Skeletal muscle tissue (tissue), 4 donors: ENCODE data around the gene UBE2E1. TPM values are rescaled to one million over a fixed set of nuclear protein-coding genes. Genes with fewer than 3 reads are reported as not detected.

Experiments used
- H3K27ac ChIP-seq: one replicate; pipeline ENCODE4 v1.7.0; 2013; ENCODE audit warnings: mild to moderate bottlenecking, low read depth, low read length, inconsistent platforms
- H3K27me3 ChIP-seq, 3 donors: one replicate each; pipeline ENCODE4 v1.7.0; 2013; ENCODE audit warnings: low read length in 3 of 3; ENCODE audit not compliant: control insufficient read depth in 3 of 3, insufficient read depth in 3 of 3
- H3K36me3 ChIP-seq, 3 donors: one replicate each; pipeline ENCODE4 v1.7.0; 2013; ENCODE audit warnings: low read length in 3 of 3; ENCODE audit not compliant: control insufficient read depth in 3 of 3, insufficient read depth in 3 of 3
- H3K4me1 ChIP-seq, 3 donors: one replicate each; pipeline ENCODE4 v1.7.0; 2013; ENCODE audit warnings: low read length in 3 of 3, mild to moderate bottlenecking in 3 of 3; ENCODE audit not compliant: control insufficient read depth in 3 of 3, insufficient read depth in 3 of 3
- H3K4me3 ChIP-seq, 3 donors: one replicate each; pipeline ENCODE4 v1.7.0; 2013; ENCODE audit warnings: low read length in 3 of 3
- H3K9ac ChIP-seq, 3 donors: one replicate each; pipeline ENCODE4 v1.7.0; 2013; ENCODE audit warnings: low read length in 3 of 3, mild to moderate bottlenecking in 3 of 3, moderate library complexity in 2 of 3, low read depth in 1 of 3
- H3K9me3 ChIP-seq, 3 donors: one replicate each; pipeline ENCODE4 v1.7.0; 2013; ENCODE audit warnings: low read length in 3 of 3; ENCODE audit not compliant: control insufficient read depth in 3 of 3
- total RNA-seq: library from RNA; depleted of rRNA; stranded (reverse); fragments of >200 nt; gene quantifications from one replicate; pipeline ENCODE4 v1.2.3, GENCODE V29; 2014
- donor health status: Osteomylitis.

UBE2E1 gene
- total RNA-seq, 1 donor from 2014 or later = 83.0 TPM

GRCh38 chr3:23793528-23794134 lies 12.1 kb upstream of the UBE2E1 start:
- Histone ChIP-seq H3K9ac (no peak overlapping the region), H3K4me3 (no peak overlapping the region), H3K4me1 (no peaks in the 10 kb centered on the region), H3K27ac (no peak overlapping the region), H3K9me3 (no peaks in the 10 kb centered on the region), H3K27me3 (no peaks in the 10 kb centered on the region), H3K36me3 (no peaks in the 10 kb centered on the region)

- H3K27me3 ChIP-seq = no peaks in the 10 kb centered on the region
- H3K36me3 ChIP-seq = no peaks in the 10 kb centered on the region
- H3K4me1 ChIP-seq = no peaks in the 10 kb centered on the region
- H3K9ac ChIP-seq = no peak overlapping the region
- no peak overlapping the region for H3K4me3 ChIP-seq
- H3K9me3 ChIP-seq = no peaks in the 10 kb centered on the region
- no peak overlapping the region for H3K27ac ChIP-seq
Measured at GRCh38 chr3:23795096-23795495, 10.7 kb upstream of the UBE2E1 start.

GRCh38 chr3:23796518-23796917 lies 9.2 kb upstream of the UBE2E1 start:
- Histone ChIP-seq H3K9me3 (no peaks in the 10 kb centered on the region), H3K27me3 (no peaks in the 10 kb centered on the region), H3K9ac (no peak overlapping the region), H3K4me3 (no peak overlapping the region), H3K4me1 (no peaks in the 10 kb centered on the region), H3K27ac (no peak overlapping the region), H3K36me3 (no peaks in the 10 kb centered on the region)

GRCh38 chr3:23797491-23797890 lies 8.3 kb upstream of the UBE2E1 start:
- no peaks in the 10 kb centered on the region for H3K36me3 ChIP-seq
- no peaks in the 10 kb centered on the region for H3K27me3 ChIP-seq

GRCh38 chr3:23798456-23798855 lies 7.3 kb upstream of the UBE2E1 start:
- Histone ChIP-seq H3K27ac (no peak overlapping the region), H3K9ac (no peak overlapping the region), H3K27me3 (no peaks in the 10 kb centered on the region), H3K9me3 (no peaks in the 10 kb centered on the region), H3K4me3 (no peak overlapping the region), H3K36me3 (no peaks in the 10 kb centered on the region), H3K4me1 (no peaks in the 10 kb centered on the region)

More at GRCh38 chr3:23797491-23797890, 8.3 kb upstream of the UBE2E1 start:
- Histone ChIP-seq H3K9ac (no peak overlapping the region), H3K27ac (no peak overlapping the region), H3K4me1 (no peaks in the 10 kb centered on the region), H3K4me3 (no peak overlapping the region), H3K9me3 (no peaks in the 10 kb centered on the region)

GRCh38 chr3:23798876-23799275 lies 6.9 kb upstream of the UBE2E1 start:
- Histone ChIP-seq H3K4me1 (no peaks in the 10 kb centered on the region), H3K9me3 (no peaks in the 10 kb centered on the region), H3K9ac (no peak overlapping the region), H3K4me3 (no peak overlapping the region), H3K27ac (no peak overlapping the region), H3K27me3 (no peaks in the 10 kb centered on the region), H3K36me3 (no peaks in the 10 kb centered on the region)

- H3K4me1 ChIP-seq = no peaks in the 10 kb centered on the region
- H3K27ac ChIP-seq = no peak overlapping the region
- H3K27me3 ChIP-seq = no peaks in the 10 kb centered on the region
- no peaks in the 10 kb centered on the region for H3K9me3 ChIP-seq
- H3K9ac ChIP-seq = no peak overlapping the region
- no peak overlapping the region for H3K4me3 ChIP-seq
- no peaks in the 10 kb centered on the region for H3K36me3 ChIP-seq
Measured at GRCh38 chr3:23800731-23801130, 5.0 kb upstream of the UBE2E1 start.

- Histone ChIP-seq H3K9me3 (no peaks in the 10 kb centered on the region), H3K27me3 (no peaks in the 10 kb centered on the region), H3K4me3 (no peak overlapping the region), H3K9ac (no peak overlapping the region), H3K36me3 (no peaks in the 10 kb centered on the region), H3K27ac (no peak overlapping the region), H3K4me1 (peaks cover 14 to 21% (median 15%) of the 10 kb centered on the region in 3 donors)
Measured at GRCh38 chr3:23804441-23805209, 1.1 kb upstream of the UBE2E1 start.

GRCh38 chr3:23805210-23805632 lies 534 bp upstream of the UBE2E1 start:
- H3K27me3 ChIP-seq = no peaks in the 10 kb centered on the region
- no peaks in the 10 kb centered on the region for H3K9me3 ChIP-seq
- peaks cover 15 to 25% (median 16%) of the 10 kb centered on the region in 3 donors for H3K4me1 ChIP-seq
- no peak overlapping the region for H3K27ac ChIP-seq
- no peaks in the 10 kb centered on the region for H3K36me3 ChIP-seq
- H3K9ac ChIP-seq = peak overlapping the region; percentile 12 to 73 (median 71)
- peak overlapping the region in 2 of 3 donors; percentile 30 to 84 for H3K4me3 ChIP-seq
